ENCODE data around the gene ERC2.

The ERC2 gene

DNA sequence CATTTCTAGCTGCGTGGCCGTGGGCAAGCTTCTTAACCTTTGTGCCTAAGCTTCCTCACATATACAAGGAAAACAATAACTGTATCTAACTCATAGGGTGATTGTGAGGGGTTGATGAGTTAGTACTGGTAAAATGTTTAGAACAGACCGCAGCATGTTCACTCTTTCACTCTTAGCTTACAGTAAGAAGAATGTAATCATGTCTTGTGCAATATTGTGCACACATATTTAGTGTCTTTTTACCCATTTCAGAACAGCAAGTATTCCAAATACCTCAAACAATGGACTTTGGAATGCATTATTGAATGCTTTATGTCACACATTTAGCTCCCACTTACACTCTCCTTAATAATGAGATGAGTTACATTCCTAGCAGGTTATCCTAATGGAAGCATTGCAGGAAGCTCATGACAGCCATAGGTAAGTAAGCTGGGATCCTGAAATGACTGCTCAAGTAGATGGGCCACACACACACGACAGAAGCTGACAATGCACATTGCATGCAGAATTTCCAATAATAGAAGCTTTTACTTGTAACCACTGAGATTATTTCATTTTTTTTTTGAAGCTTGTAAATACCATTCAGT is 512.3 kb downstream of the ERC2 start:
- no peaks in the 10 kb centered on the region for H3F3A ChIP-seq (ENCODE audit: insufficient read depth, low read length)
- H3K79me2 ChIP-seq (ENCODE audit: insufficient read depth, low read length), result no peaks in the 10 kb centered on the region
- no peak for TF ChIP-seq EZH2 (IDR thresholded peaks at IDR 0.05; ENCODE audit: borderline replicate concordance, low read length)
- TF ChIP-seq, protein P1, sequence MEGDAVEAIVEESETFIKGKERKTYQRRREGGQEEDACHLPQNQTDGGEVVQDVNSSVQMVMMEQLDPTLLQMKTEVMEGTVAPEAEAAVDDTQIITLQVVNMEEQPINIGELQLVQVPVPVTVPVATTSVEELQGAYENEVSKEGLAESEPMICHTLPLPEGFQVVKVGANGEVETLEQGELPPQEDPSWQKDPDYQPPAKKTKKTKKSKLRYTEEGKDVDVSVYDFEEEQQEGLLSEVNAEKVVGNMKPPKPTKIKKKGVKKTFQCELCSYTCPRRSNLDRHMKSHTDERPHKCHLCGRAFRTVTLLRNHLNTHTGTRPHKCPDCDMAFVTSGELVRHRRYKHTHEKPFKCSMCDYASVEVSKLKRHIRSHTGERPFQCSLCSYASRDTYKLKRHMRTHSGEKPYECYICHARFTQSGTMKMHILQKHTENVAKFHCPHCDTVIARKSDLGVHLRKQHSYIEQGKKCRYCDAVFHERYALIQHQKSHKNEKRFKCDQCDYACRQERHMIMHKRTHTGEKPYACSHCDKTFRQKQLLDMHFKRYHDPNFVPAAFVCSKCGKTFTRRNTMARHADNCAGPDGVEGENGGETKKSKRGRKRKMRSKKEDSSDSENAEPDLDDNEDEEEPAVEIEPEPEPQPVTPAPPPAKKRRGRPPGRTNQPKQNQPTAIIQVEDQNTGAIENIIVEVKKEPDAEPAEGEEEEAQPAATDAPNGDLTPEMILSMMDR (IDR thresholded peaks at IDR 0.05; ENCODE audit: low read length), result no peak
- H3K9ac ChIP-seq (ENCODE audit: low read length), result no peak overlapping the region
- H2AFZ ChIP-seq (ENCODE audit: low read length), result no peak overlapping the region
- no peaks in the 10 kb centered on the region for H3K9me2 ChIP-seq (ENCODE audit: low read depth, low read length)
- no peaks in the 10 kb centered on the region for H4K20me1 ChIP-seq (ENCODE audit: insufficient read depth, low read length)
- H3K4me3 ChIP-seq (ENCODE audit: low read depth, low read length, poor library complexity, severe bottlenecking), result no peak overlapping the region
- no peaks in the 10 kb centered on the region; the same call in 1 of the 2 replicates for H3K27me3 ChIP-seq (ENCODE audit: insufficient read depth, low read length)
- H3K4me2 ChIP-seq (ENCODE audit: low read length), result no peak overlapping the region
- H3K36me3 ChIP-seq (ENCODE audit: insufficient read depth, low read length), result no peaks in the 10 kb centered on the region
- no peak overlapping the region for H3K27ac ChIP-seq (ENCODE audit: low read depth, low read length, poor library complexity, severe bottlenecking)
- H3K4me1 ChIP-seq (ENCODE audit: insufficient read depth, low read length, severe bottlenecking), result no peaks in the 10 kb centered on the region
- H3K9me3 ChIP-seq (ENCODE audit: low read length), result no peaks in the 10 kb centered on the region

DNA sequence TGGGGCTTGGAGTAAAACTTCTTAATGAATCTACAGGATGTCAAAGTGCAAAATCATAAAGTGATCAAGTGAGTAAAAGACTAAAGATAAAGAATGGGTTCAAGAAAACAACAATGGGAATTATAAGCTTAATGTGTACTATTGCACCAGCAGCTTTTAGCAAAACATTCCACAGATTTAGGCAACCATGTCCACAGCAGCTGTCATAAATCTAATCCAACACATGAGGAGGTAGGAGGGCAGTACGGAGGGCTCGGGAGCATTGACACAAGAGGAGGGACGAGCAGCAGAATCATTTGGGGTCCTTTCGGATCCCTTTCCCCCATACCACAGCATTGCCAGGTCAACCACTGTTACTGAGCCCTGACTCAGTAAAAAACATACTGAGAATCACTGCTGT is 516.9 kb downstream of the ERC2 start:
- no peaks in the 10 kb centered on the region for H3K36me3 ChIP-seq (ENCODE audit: insufficient read depth, low read length)
- no peaks in the 10 kb centered on the region for H4K20me1 ChIP-seq (ENCODE audit: insufficient read depth, low read length)
- no peak overlapping the region for H3K4me2 ChIP-seq (ENCODE audit: low read length)
- no peaks in the 10 kb centered on the region for H3K9me3 ChIP-seq (ENCODE audit: low read length)
- no peaks in the 10 kb centered on the region for H3K9me2 ChIP-seq (ENCODE audit: low read depth, low read length)
- H3K27me3 ChIP-seq (ENCODE audit: insufficient read depth, low read length), result no peaks in the 10 kb centered on the region; the same call in 1 of the 2 replicates
- TF ChIP-seq EZH2 (IDR thresholded peaks at IDR 0.05; ENCODE audit: borderline replicate concordance, low read length), result no peak
- TF ChIP-seq, protein P1 (IDR thresholded peaks at IDR 0.05; ENCODE audit: low read length), result no peak
- no peaks in the 10 kb centered on the region for H3K79me2 ChIP-seq (ENCODE audit: insufficient read depth, low read length)
- no peaks in the 10 kb centered on the region for H3F3A ChIP-seq (ENCODE audit: insufficient read depth, low read length)
- no peak overlapping the region for H3K4me3 ChIP-seq (ENCODE audit: low read depth, low read length, poor library complexity, severe bottlenecking)
- no peak overlapping the region for H3K27ac ChIP-seq (ENCODE audit: low read depth, low read length, poor library complexity, severe bottlenecking)
- H3K9ac ChIP-seq (ENCODE audit: low read length), result no peak overlapping the region
- no peaks in the 10 kb centered on the region for H3K4me1 ChIP-seq (ENCODE audit: insufficient read depth, low read length, severe bottlenecking)
- H2AFZ ChIP-seq (ENCODE audit: low read length), result no peak overlapping the region

DNA sequence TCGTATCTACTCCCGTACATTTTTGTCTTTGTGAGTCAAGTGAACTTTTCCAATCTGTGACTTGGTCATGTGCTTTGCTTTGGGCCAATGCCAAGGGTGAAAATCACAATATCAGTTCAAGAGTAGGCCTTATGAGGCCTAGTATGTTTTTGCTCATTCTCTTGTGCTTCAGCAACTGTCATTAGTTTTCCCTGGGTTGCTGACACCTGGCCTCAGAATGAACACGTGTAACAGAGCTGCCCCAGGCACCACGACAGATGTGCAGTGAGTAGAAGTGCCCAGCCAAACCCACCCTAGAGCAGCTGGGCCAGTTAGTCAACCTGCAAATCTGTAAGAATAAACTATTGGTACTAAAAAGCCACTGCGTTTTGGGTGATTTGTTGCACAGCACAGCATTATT is 520.9 kb downstream of the ERC2 start:
- no peaks in the 10 kb centered on the region for H3K36me3 ChIP-seq (ENCODE audit: insufficient read depth, low read length)
- no peaks in the 10 kb centered on the region for H3K9me3 ChIP-seq (ENCODE audit: low read length)
- no peaks in the 10 kb centered on the region; the same call in 1 of the 2 replicates for H3K27me3 ChIP-seq (ENCODE audit: insufficient read depth, low read length)
- no peaks in the 10 kb centered on the region for H3K4me1 ChIP-seq (ENCODE audit: insufficient read depth, low read length, severe bottlenecking)
- H3K27ac ChIP-seq (ENCODE audit: low read depth, low read length, poor library complexity, severe bottlenecking), result no peak overlapping the region
- no peak overlapping the region for H3K4me2 ChIP-seq (ENCODE audit: low read length)
- no peak overlapping the region for H3K9ac ChIP-seq (ENCODE audit: low read length)
- no peaks in the 10 kb centered on the region for H4K20me1 ChIP-seq (ENCODE audit: insufficient read depth, low read length)
- H2AFZ ChIP-seq (ENCODE audit: low read length), result no peak overlapping the region
- H3K9me2 ChIP-seq (ENCODE audit: low read depth, low read length), result no peaks in the 10 kb centered on the region
- no peak overlapping the region for H3K4me3 ChIP-seq (ENCODE audit: low read depth, low read length, poor library complexity, severe bottlenecking)
- TF ChIP-seq, protein P1 (IDR thresholded peaks at IDR 0.05; ENCODE audit: low read length), result no peak
- no peak for TF ChIP-seq EZH2 (IDR thresholded peaks at IDR 0.05; ENCODE audit: borderline replicate concordance, low read length)
- H3F3A ChIP-seq (ENCODE audit: insufficient read depth, low read length), result no peaks in the 10 kb centered on the region
- H3K79me2 ChIP-seq (ENCODE audit: insufficient read depth, low read length), result no peaks in the 10 kb centered on the region
